Measurements from ENCODE around the gene KCNE2.

DNA sequence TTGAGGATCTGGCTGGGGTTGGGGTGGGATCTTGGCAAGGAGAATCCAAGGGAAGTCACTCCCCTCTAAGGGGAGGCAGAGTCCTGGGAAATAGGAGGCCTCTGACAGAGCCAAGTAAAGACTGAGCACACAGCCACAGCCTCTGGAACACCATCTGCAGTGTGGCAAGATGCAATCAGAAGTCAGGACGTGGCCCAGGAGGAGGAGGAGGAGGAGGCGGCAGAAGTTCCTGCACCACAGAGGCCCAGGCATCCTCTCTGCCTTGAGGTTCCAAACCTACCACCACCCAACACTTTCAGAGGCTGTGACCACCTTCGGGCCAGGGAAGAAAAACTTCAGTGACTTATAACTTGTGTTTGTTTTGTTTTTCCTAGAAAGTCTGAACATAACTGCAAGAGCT lies 23.7 kb upstream of the KCNE2 start:
- TF ChIP-seq, protein P1, sequence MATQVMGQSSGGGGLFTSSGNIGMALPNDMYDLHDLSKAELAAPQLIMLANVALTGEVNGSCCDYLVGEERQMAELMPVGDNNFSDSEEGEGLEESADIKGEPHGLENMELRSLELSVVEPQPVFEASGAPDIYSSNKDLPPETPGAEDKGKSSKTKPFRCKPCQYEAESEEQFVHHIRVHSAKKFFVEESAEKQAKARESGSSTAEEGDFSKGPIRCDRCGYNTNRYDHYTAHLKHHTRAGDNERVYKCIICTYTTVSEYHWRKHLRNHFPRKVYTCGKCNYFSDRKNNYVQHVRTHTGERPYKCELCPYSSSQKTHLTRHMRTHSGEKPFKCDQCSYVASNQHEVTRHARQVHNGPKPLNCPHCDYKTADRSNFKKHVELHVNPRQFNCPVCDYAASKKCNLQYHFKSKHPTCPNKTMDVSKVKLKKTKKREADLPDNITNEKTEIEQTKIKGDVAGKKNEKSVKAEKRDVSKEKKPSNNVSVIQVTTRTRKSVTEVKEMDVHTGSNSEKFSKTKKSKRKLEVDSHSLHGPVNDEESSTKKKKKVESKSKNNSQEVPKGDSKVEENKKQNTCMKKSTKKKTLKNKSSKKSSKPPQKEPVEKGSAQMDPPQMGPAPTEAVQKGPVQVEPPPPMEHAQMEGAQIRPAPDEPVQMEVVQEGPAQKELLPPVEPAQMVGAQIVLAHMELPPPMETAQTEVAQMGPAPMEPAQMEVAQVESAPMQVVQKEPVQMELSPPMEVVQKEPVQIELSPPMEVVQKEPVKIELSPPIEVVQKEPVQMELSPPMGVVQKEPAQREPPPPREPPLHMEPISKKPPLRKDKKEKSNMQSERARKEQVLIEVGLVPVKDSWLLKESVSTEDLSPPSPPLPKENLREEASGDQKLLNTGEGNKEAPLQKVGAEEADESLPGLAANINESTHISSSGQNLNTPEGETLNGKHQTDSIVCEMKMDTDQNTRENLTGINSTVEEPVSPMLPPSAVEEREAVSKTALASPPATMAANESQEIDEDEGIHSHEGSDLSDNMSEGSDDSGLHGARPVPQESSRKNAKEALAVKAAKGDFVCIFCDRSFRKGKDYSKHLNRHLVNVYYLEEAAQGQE (IDR thresholded peaks at IDR 0.05; ENCODE audit: unreplicated experiment), result no peak
- TF ChIP-seq CTCF (conservative IDR thresholded peaks at IDR 0.05; ENCODE audit: low read depth in 2 of 2) (no peak), ETS1 (IDR thresholded peaks at IDR 0.05) (no peak), EZH2phosphoT487 (IDR thresholded peaks at IDR 0.05; ENCODE audit: unreplicated experiment) (no peak), POLR2AphosphoS5 (IDR thresholded peaks at IDR 0.05; ENCODE audit: low read depth) (no peak), EZH2 (IDR thresholded peaks at IDR 0.05; ENCODE audit: low read depth, unreplicated experiment) (no peak), JUNB (IDR thresholded peaks at IDR 0.05; ENCODE audit: unreplicated experiment) (no peak), CREB1 (CRISPR knock-in tag; IDR thresholded peaks at IDR 0.05; ENCODE audit: low read depth) (no peak), NANOG (IDR thresholded peaks at IDR 0.05; ENCODE audit: borderline replicate concordance) (no peak), STAT1 (IDR thresholded peaks at IDR 0.05; ENCODE audit: unreplicated experiment) (no peak), ZNF331 (CRISPR knock-in tag; IDR thresholded peaks at IDR 0.05; ENCODE audit: low read depth) (no peak), ZNF114 (CRISPR knock-in tag; IDR thresholded peaks at IDR 0.05) (no peak)
- TF ChIP-seq, protein P2, sequence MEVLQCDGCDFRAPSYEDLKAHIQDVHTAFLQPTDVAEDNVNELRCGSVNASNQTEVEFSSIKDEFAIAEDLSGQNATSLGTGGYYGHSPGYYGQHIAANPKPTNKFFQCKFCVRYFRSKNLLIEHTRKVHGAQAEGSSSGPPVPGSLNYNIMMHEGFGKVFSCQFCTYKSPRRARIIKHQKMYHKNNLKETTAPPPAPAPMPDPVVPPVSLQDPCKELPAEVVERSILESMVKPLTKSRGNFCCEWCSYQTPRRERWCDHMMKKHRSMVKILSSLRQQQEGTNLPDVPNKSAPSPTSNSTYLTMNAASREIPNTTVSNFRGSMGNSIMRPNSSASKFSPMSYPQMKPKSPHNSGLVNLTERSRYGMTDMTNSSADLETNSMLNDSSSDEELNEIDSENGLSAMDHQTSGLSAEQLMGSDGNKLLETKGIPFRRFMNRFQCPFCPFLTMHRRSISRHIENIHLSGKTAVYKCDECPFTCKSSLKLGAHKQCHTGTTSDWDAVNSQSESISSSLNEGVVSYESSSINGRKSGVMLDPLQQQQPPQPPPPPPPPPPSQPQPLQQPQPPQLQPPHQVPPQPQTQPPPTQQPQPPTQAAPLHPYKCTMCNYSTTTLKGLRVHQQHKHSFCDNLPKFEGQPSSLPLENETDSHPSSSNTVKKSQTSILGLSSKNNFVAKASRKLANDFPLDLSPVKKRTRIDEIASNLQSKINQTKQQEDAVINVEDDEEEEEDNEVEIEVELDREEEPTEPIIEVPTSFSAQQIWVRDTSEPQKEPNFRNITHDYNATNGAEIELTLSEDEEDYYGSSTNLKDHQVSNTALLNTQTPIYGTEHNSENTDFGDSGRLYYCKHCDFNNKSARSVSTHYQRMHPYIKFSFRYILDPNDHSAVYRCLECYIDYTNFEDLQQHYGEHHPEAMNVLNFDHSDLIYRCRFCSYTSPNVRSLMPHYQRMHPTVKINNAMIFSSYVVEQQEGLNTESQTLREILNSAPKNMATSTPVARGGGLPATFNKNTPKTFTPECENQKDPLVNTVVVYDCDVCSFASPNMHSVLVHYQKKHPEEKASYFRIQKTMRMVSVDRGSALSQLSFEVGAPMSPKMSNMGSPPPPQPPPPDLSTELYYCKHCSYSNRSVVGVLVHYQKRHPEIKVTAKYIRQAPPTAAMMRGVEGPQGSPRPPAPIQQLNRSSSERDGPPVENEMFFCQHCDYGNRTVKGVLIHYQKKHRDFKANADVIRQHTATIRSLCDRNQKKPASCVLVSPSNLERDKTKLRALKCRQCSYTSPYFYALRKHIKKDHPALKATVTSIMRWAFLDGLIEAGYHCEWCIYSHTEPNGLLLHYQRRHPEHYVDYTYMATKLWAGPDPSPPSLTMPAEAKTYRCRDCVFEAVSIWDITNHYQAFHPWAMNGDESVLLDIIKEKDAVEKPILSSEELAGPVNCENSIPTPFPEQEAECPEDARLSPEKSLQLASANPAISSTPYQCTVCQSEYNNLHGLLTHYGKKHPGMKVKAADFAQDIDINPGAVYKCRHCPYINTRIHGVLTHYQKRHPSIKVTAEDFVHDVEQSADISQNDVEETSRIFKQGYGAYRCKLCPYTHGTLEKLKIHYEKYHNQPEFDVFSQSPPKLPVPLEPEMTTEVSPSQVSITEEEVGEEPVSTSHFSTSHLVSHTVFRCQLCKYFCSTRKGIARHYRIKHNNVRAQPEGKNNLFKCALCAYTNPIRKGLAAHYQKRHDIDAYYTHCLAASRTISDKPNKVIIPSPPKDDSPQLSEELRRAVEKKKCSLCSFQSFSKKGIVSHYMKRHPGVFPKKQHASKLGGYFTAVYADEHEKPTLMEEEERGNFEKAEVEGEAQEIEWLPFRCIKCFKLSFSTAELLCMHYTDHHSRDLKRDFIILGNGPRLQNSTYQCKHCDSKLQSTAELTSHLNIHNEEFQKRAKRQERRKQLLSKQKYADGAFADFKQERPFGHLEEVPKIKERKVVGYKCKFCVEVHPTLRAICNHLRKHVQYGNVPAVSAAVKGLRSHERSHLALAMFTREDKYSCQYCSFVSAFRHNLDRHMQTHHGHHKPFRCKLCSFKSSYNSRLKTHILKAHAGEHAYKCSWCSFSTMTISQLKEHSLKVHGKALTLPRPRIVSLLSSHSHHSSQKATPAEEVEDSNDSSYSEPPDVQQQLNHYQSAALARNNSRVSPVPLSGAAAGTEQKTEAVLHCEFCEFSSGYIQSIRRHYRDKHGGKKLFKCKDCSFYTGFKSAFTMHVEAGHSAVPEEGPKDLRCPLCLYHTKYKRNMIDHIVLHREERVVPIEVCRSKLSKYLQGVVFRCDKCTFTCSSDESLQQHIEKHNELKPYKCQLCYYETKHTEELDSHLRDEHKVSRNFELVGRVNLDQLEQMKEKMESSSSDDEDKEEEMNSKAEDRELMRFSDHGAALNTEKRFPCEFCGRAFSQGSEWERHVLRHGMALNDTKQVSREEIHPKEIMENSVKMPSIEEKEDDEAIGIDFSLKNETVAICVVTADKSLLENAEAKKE (CRISPR knock-in tag; IDR thresholded peaks at IDR 0.05), result no peak

Data from GM23338 (cell line).